Gastroesophageal sphincter (tissue), 4 donors: ENCODE results near the gene SLC35D2. TPM values are rescaled to one million over a fixed set of nuclear protein-coding genes. Genes with fewer than 3 reads are reported as not detected.
A peak's percentile ranks its signal among the peaks of the same experiment; 100 is the strongest.

Source experiments
- ATAC-seq: fragments of 150-250 bp; one replicate; pipeline ENCODE4 v1.9.1; 2016; ENCODE audit warnings: mild to moderate bottlenecking, moderate library complexity
- H3K27ac ChIP-seq, 4 donors: fragments of 200-600 bp; sonication (generic) in 3 of 4; 1 replicate in 3 of 4; 2 replicates in 1 of 4; pipeline ENCODE4 v1.5.1; 2016 to 2019
- H3K27me3 ChIP-seq: fragments of 200-600 bp; sonication (generic); one replicate; pipeline ENCODE4 v1.5.1; 2019
- H3K36me3 ChIP-seq, 2 donors: fragments of 200-600 bp; sonication (generic); one replicate each; pipeline ENCODE4 v1.5.1; 2019; ENCODE audit warnings: control low read depth in 1 of 2
- H3K4me1 ChIP-seq, 3 donors: fragments of 200-600 bp; sonication (generic); 1 replicate in 2 of 3; 2 replicates in 1 of 3; pipeline ENCODE4 v1.5.1; 2016 to 2019; ENCODE audit warnings: control low read depth in 2 of 3
- H3K4me3 ChIP-seq, 2 donors: fragments of 200-600 bp; sonication (generic); one replicate each; pipeline ENCODE4 v1.5.1; 2019; ENCODE audit warnings: mild to moderate bottlenecking in 1 of 2, moderate library complexity in 1 of 2
- H3K9me3 ChIP-seq, 3 donors: fragments of 200-600 bp; sonication (generic); one replicate each; pipeline ENCODE4 v1.5.1; 2017 to 2019; ENCODE audit warnings: control low read depth in 2 of 3
- EP300 ChIP-seq: sonication (generic); formaldehyde crosslinking; IDR thresholded peaks from one replicate; pipeline ENCODE4 v1.6.1; 2017; ENCODE audit warnings: antibody characterized with exemption, mild to moderate bottlenecking
- POLR2A ChIP-seq, 2 donors: fragments of 450-650 bp; IDR thresholded peaks; one replicate each; pipeline ENCODE4 v1.6.1; 2017; ENCODE audit warnings: antibody characterized with exemption in 2 of 2, mild to moderate bottlenecking in 2 of 2, moderate library complexity in 1 of 2
- POLR2AphosphoS5 ChIP-seq: sonication (generic); formaldehyde crosslinking; IDR thresholded peaks from one replicate; pipeline ENCODE4 v1.6.1; 2017; ENCODE audit warnings: antibody characterized with exemption
- WGBS, 2 donors: methylation state at CpG; one replicate each; pipeline ENCODE4 v1.1.5; 2018; ENCODE audit warnings: low coverage in 1 of 2; 5-methylcytosine and 5-hydroxymethylcytosine counted together
- total RNA-seq, 4 donors: library from RNA; depleted of rRNA; stranded (reverse); fragments of >200 nt; gene quantifications; one replicate each; pipeline ENCODE4 v1.1.0, GENCODE V29; 2016
- TF ChIP-seq, protein P1 (sequence below), 4 experiments: fragments of 200-600 bp in 2 of 4; fragments of 450-650 bp in 2 of 4; sonication (generic) in 1 of 4; IDR thresholded peaks; one replicate each; pipeline ENCODE4 v1.5.1; 2017 to 2019; ENCODE audit warnings: antibody characterized with exemption in 4 of 4, mild to moderate bottlenecking in 2 of 4, moderate library complexity in 2 of 4

SLC35D2 gene
- total RNA-seq, 4 donors from 2014 or later: 16.6 to 39.3 (median 26.1) TPM

DNA sequence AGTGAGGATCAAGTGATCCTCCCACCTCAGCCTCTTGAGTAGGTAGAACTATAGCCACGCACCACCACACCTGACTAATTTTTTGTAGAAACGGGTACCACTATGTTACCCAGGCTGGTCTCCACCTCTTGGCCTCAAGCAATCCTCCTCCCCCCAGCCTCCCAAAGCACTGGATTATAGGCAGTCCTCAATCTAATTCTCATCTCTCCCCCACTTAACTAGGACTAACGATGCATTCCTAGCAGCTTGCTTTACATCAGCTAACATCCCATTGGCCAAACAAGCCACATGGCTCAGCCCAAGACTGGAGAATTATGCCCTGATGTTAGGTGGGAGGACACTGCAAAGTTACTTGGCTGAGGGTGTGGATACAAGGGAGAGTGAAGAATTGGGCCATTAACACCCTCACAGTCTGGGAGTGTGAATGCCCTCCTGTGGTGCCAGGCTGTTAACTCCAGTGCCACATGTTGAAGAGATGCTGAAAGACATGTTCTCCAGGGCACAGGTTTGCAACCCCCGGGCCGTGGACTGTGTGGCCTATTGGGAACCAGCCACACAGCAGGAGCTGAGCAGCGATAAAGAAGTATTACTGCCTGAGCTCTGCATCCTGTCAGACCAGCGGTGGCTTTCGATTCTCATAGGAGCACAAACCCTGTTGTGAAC is 39.9 kb upstream of the SLC35D2 start:
- no peak overlapping the region for H3K27ac ChIP-seq
- H3K36me3 ChIP-seq: no peaks in the 10 kb centered on the region
- H3K9me3 ChIP-seq: no peaks in the 10 kb centered on the region
- 75% methylated on average over 6 of the region's 8 CpGs; no CpG with 5 or more reads in 1 of the 2 donors for WGBS, 2 donors
- no peaks in the 10 kb centered on the region for H3K27me3 ChIP-seq
- no peak for ATAC-seq
- no peak overlapping the region for H3K4me3 ChIP-seq
- TF ChIP-seq, protein P1, sequence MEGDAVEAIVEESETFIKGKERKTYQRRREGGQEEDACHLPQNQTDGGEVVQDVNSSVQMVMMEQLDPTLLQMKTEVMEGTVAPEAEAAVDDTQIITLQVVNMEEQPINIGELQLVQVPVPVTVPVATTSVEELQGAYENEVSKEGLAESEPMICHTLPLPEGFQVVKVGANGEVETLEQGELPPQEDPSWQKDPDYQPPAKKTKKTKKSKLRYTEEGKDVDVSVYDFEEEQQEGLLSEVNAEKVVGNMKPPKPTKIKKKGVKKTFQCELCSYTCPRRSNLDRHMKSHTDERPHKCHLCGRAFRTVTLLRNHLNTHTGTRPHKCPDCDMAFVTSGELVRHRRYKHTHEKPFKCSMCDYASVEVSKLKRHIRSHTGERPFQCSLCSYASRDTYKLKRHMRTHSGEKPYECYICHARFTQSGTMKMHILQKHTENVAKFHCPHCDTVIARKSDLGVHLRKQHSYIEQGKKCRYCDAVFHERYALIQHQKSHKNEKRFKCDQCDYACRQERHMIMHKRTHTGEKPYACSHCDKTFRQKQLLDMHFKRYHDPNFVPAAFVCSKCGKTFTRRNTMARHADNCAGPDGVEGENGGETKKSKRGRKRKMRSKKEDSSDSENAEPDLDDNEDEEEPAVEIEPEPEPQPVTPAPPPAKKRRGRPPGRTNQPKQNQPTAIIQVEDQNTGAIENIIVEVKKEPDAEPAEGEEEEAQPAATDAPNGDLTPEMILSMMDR (IDR thresholded peaks at IDR 0.05): no peak
- TF ChIP-seq POLR2A (IDR thresholded peaks at IDR 0.05): no peak
- TF ChIP-seq POLR2AphosphoS5: no peak
- no peak for TF ChIP-seq EP300
- H3K4me1 ChIP-seq: peaks cover 2 to 24% (median 19%) of the 10 kb centered on the region in 3 donors

DNA sequence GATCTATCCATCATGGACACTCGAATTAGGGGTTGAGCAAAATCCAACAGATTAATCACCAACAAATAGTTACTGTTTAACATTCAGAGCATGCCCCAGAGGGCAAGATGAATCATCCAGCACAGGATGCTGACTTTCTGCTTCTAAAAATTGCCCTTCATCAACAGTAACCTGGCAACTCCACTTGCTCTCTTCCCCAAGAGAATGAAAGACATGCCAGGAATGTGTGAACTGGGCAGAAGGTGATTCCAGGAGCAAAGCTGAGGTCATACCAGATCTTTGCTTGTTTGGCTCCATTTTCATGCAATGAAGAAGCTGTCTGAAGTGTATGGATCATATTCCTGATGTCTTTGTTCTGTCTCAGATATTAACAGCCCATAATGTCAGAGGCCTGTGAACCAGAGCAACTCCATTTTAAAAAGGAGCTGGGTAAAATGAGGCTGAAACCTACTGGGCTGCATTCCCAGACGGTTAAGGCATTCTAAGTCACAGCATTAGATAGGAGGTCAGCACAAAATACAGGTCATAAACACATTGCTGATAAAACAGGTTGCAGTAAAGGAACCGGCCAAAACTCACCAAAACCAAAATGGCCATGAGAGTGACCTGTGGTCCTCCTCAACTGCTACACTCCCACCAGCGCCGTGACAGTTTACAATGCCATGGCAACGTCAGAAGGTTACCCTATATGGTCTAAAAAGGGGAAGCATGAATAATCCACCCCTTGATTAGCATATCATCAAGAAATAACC is 37.1 kb upstream of the SLC35D2 start:
- Histone ChIP-seq H3K27ac (peak overlapping the region; percentile 89 to 100 (median 98)), H3K36me3 (no peaks in the 10 kb centered on the region), H3K27me3 (no peaks in the 10 kb centered on the region), H3K9me3 (no peaks in the 10 kb centered on the region), H3K4me3 (no peak overlapping the region), H3K4me1 (peaks cover 2 to 37% (median 25%) of the 10 kb centered on the region in 3 donors)
- 31% methylated on average over 4 to 6 of the region's 6 CpGs for WGBS, 2 donors
- TF ChIP-seq EP300: no peak
- TF ChIP-seq POLR2AphosphoS5: peak; percentile 92
- no peak for ATAC-seq

DNA sequence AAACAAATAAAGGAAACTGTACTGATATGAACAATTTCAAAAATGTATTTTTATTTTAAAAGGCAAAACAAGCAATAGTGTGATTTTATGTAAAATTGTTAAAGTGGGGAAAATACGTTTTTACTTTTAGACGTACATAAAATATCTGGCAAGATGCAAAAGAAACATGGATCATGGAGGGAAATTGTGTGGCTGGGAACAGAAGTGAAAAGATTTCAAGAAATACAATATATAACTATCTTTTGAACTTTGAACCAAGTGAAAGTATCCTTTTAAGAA is 36.1 kb upstream of the SLC35D2 start:
- TF ChIP-seq POLR2AphosphoS5: no peak
- TF ChIP-seq, protein P1 (IDR thresholded peaks at IDR 0.05): no peak
- TF ChIP-seq POLR2A (IDR thresholded peaks at IDR 0.05): no peak
- no peak for TF ChIP-seq EP300
- H3K4me3 ChIP-seq: peak overlapping the region in 1 of 2 donors; percentile 87
- H3K9me3 ChIP-seq: no peaks in the 10 kb centered on the region

DNA sequence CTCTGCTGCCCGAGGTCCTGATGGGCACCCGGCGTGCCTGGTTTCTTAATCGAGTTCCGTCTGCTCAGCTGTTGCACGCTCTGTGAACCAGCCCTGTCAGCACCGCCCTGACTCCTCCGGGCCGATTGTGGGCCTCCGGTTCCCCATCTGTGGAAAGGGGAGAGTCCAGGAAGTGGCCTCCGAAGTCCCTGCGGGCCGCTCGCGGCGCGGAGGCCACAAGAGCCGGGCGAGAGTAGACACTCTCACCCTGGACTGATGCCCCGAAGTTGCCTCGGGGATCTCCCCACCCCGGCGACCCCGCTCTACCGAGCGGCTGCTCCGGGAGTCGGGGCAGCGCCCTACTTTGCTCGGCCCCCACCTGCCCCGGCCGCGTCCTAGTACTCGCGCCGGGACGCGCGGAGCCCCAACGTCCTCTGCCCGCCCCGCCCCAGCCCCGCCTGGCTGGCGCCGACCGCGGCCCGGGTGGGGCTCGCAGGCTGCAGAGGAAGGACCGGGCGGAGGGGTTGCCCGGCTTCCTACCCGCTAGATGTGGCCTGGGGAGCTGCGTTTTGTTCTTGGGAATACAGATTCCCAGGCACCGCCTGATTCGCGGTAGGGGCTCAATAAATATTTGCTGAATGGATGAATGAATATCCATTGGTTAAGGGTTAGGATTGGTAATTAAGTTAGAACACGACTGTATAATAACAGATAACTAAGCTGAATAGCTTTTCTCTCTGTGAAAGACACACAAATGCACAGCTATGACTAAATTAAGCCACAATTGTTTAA is 35.6 kb upstream of the SLC35D2 start:
- H3K9me3 ChIP-seq: no peaks in the 10 kb centered on the region
- TF ChIP-seq POLR2AphosphoS5: peak; percentile 3
- no peak for TF ChIP-seq EP300
- TF ChIP-seq POLR2A (IDR thresholded peaks at IDR 0.05): peak; percentile 76 to 80
- TF ChIP-seq, protein P1 (IDR thresholded peaks at IDR 0.05): peak in 1 of 4 experiments; percentile 27
- peaks cover 2 to 37% (median 25%) of the 10 kb centered on the region in 3 donors for H3K4me1 ChIP-seq
- no peaks in the 10 kb centered on the region for H3K36me3 ChIP-seq
- 0 to 4% methylated on average over 1 to 5 of the region's 58 CpGs for WGBS, 2 donors
- ATAC-seq: peak; percentile 63
- peak overlapping the region; percentile 89 to 100 (median 98) for H3K27ac ChIP-seq
- H3K4me3 ChIP-seq: peak overlapping the region; percentile 71 to 87
- no peaks in the 10 kb centered on the region for H3K27me3 ChIP-seq

More for the DNA sequence above, 36.1 kb upstream of the SLC35D2 start:
- Histone ChIP-seq H3K27me3 (no peaks in the 10 kb centered on the region), H3K27ac (peak overlapping the region; percentile 89 to 100 (median 98)), H3K36me3 (no peaks in the 10 kb centered on the region), H3K4me1 (peaks cover 2 to 37% (median 25%) of the 10 kb centered on the region in 3 donors)
- WGBS, 2 donors: 0 to 13% methylated on average over 2 of the region's 2 CpGs
- ATAC-seq: no peak
